Endothelial cell of umbilical vein (primary cell): Measurements from ENCODE around the gene COL5A1.

Experiments
- CTCF ChIP-seq, 2 donors: IDR thresholded peaks; 1 replicate in 1 of 2; 2 replicates in 1 of 2; pipeline ENCODE4 v1.5.1; 2011; ENCODE audit warnings: low read length in 2 of 2, mild to moderate bottlenecking in 2 of 2, moderate library complexity in 2 of 2, control low read depth in 1 of 2, inconsistent platforms in 1 of 2, low read depth in 1 of 2; ENCODE audit not compliant: insufficient read depth in 1 of 2; ENCODE audit errors: extremely low read depth in 1 of 2
- EZH2 ChIP-seq: IDR thresholded peaks from 2 replicates; pipeline ENCODE4 v1.6.1; 2012; ENCODE audit warnings: borderline replicate concordance, low read depth, mild to moderate bottlenecking, moderate library complexity, low read length, inconsistent platforms; ENCODE audit not compliant: severe bottlenecking
- GATA2 ChIP-seq: IDR thresholded peaks from 2 replicates; pipeline ENCODE4 v1.7.0; 2011; ENCODE audit warnings: low read depth, mild to moderate bottlenecking, moderate library complexity, mixed read lengths, low read length; ENCODE audit not compliant: insufficient read length, insufficient read depth
- JUN ChIP-seq: IDR thresholded peaks from 2 replicates; pipeline ENCODE4 v1.6.1; 2011; ENCODE audit warnings: borderline replicate concordance, low read depth; ENCODE audit not compliant: insufficient read length, insufficient read depth
- MYC ChIP-seq: IDR thresholded peaks from one replicate; pipeline ENCODE4 v1.6.1; 2011; ENCODE audit warnings: mild to moderate bottlenecking, low read depth, low read length
- POLR2A ChIP-seq: IDR thresholded peaks from 2 replicates; pipeline ENCODE4 v1.6.1; 2012; ENCODE audit warnings: low read depth, mild to moderate bottlenecking, control low read depth, low read length
- POLR2AphosphoS5 ChIP-seq: IDR thresholded peaks from 2 replicates; pipeline ENCODE4 v1.6.1; 2012; ENCODE audit warnings: low read depth, mild to moderate bottlenecking, control low read depth, low read length, moderate library complexity; ENCODE audit not compliant: insufficient read depth

DNA sequence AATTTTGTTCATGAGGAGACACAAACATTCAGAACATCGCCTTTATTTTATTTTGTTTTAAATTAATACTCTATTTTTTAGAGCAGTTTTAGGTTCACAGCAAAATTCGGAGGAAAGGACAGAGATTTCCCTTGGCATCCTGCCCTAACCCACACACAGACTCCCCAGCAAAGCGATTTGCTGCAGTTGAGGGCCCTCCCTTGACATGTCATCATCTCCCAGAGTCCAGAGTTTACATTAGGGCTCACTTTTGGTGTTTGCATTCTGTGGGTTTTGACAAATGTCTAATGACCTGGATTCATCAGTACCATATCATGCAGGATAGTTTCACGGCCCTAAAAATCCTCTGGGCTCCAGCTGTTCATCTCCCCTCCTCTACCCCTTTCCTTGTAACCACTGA is 33.6 kb upstream of the COL5A1 start:
- TF ChIP-seq CTCF (IDR thresholded peaks at IDR 0.05; ENCODE audit: extremely low read depth in 1 of 2, insufficient read depth in 1 of 2, low read depth in 1 of 2, low read length in 2 of 2) (no peak), POLR2A (no peak), GATA2 (no peak), MYC (no peak), POLR2AphosphoS5 (no peak), JUN (no peak), EZH2 (no peak)
